RWPE2 (cell line): ENCODE data around the gene GRAMD4.

Experiments used
- ATAC-seq: fragments of 200-7000 bp; cut with Tn5 transposase; 3 replicates; pipeline ENCODE4 v1.9.1; 2021; ENCODE audit warnings: low read depth
- DNase-seq: peaks from one replicate; pipeline ENCODE4 v3.0.0-alpha.2; 2020; ENCODE audit warnings: low spot score
- H3K27ac ChIP-seq: fragments of 450-650 bp; 2 replicates; pipeline ENCODE4 v1.5.1; 2017; ENCODE audit warnings: mild to moderate bottlenecking; ENCODE audit not compliant: poor library complexity, severe bottlenecking
- H3K27me3 ChIP-seq: fragments of 250-450 bp; sonication (Bioruptor Pico); 2 replicates; pipeline ENCODE4 v1.5.1; 2021; ENCODE audit warnings: mild to moderate bottlenecking, moderate library complexity; ENCODE audit not compliant: insufficient read depth, poor library complexity, severe bottlenecking
- H3K36me3 ChIP-seq: fragments of 250-450 bp; sonication (Bioruptor Pico); 2 replicates; pipeline ENCODE4 v1.5.1; 2020; ENCODE audit warnings: low read depth, mild to moderate bottlenecking, moderate library complexity
- H3K4me1 ChIP-seq: fragments of 250-450 bp; sonication (Bioruptor Pico); 2 replicates; pipeline ENCODE4 v1.5.1; 2021; ENCODE audit warnings: mild to moderate bottlenecking, moderate library complexity; ENCODE audit not compliant: insufficient read depth, poor library complexity, severe bottlenecking
- H3K4me3 ChIP-seq: fragments of 250-450 bp; sonication (Bioruptor Pico); 2 replicates; pipeline ENCODE4 v1.5.1; 2021; ENCODE audit warnings: mild to moderate bottlenecking, moderate library complexity; ENCODE audit not compliant: severe bottlenecking
- H3K9me3 ChIP-seq: fragments of 250-450 bp; sonication (Bioruptor Pico); 2 replicates; pipeline ENCODE4 v1.5.1; 2021; ENCODE audit warnings: mild to moderate bottlenecking, moderate library complexity; ENCODE audit not compliant: severe bottlenecking
- CTCF ChIP-seq: fragments of 450-650 bp; IDR thresholded peaks from one replicate; pipeline ENCODE4 v1.5.1; 2017; ENCODE audit warnings: mild to moderate bottlenecking, moderate library complexity; ENCODE audit not compliant: poor library complexity, severe bottlenecking

GRAMD4 gene

GRCh38 chr22:46574438-46574992 is 45.7 kb upstream of the GRAMD4 start:
- no peak overlapping the region for H3K27ac ChIP-seq

GRCh38 chr22:46574993-46575910 is 44.9 kb upstream of the GRAMD4 start:
- no peaks in the 10 kb centered on the region for H3K9me3 ChIP-seq
- peak overlapping the region; percentile 35 for H3K27ac ChIP-seq
- H3K4me3 ChIP-seq, result no peak overlapping the region
- H3K36me3 ChIP-seq, result no peaks in the 10 kb centered on the region
- no peak for TF ChIP-seq CTCF
- peak; percentile 48 for DNase-seq
- H3K27me3 ChIP-seq, result no peaks in the 10 kb centered on the region
- peaks cover 18% of the 10 kb centered on the region for H3K4me1 ChIP-seq
- peak; percentile 17; the same call in 2 of the 3 replicates for ATAC-seq

More at GRCh38 chr22:46574438-46574992, 45.7 kb upstream of the GRAMD4 start:
- Histone ChIP-seq H3K9me3 (no peaks in the 10 kb centered on the region), H3K27me3 (no peaks in the 10 kb centered on the region), H3K4me1 (peaks cover 18% of the 10 kb centered on the region), H3K36me3 (no peaks in the 10 kb centered on the region), H3K4me3 (no peak overlapping the region)
- no peak for TF ChIP-seq CTCF
- DNase-seq (peak; percentile 46), ATAC-seq (no peak)

GRCh38 chr22:46575911-46576555 is 44.2 kb upstream of the GRAMD4 start:
- no peaks in the 10 kb centered on the region for H3K27me3 ChIP-seq
- peak overlapping the region; percentile 35 for H3K27ac ChIP-seq
- DNase-seq (peak; percentile 42), ATAC-seq (peak; percentile 34; the same call in 2 of the 3 replicates)
- H3K36me3 ChIP-seq, result no peaks in the 10 kb centered on the region
- H3K9me3 ChIP-seq, result no peaks in the 10 kb centered on the region
- peaks cover 18% of the 10 kb centered on the region for H3K4me1 ChIP-seq
- peak overlapping the region; percentile 66 for H3K4me3 ChIP-seq
- TF ChIP-seq CTCF, result no peak

- Histone ChIP-seq H3K27ac (peak overlapping the region; percentile 35), H3K27me3 (no peaks in the 10 kb centered on the region), H3K36me3 (no peaks in the 10 kb centered on the region), H3K4me3 (peak overlapping the region; percentile 66), H3K9me3 (no peaks in the 10 kb centered on the region), H3K4me1 (peaks cover 18% of the 10 kb centered on the region)
- DNase-seq, result peak; percentile 19
- TF ChIP-seq CTCF, result no peak
- peak; percentile 15; the same call in 2 of the 3 replicates for ATAC-seq
These were observed 43.4 kb upstream of the GRAMD4 start for GRCh38 chr22:46576556-46577367.
